ENCODE data around the gene C9orf72.

The C9orf72 gene

GRCh38 chr9:27591672-27592071 is 18.4 kb upstream of the C9orf72 start:
- no peak for TF ChIP-seq CTCF (conservative IDR thresholded peaks at IDR 0.05)
- no peak for TF ChIP-seq ZFX (IDR thresholded peaks at IDR 0.05)
- H3K27ac ChIP-seq: no peak overlapping the region

GRCh38 chr9:27591093-27591492 is 17.8 kb upstream of the C9orf72 start:
- TF ChIP-seq ZFX (IDR thresholded peaks at IDR 0.05): no peak
- no peak for TF ChIP-seq CTCF (conservative IDR thresholded peaks at IDR 0.05)
- H3K27ac ChIP-seq: no peak overlapping the region

GRCh38 chr9:27590651-27591050 is 17.4 kb upstream of the C9orf72 start:
- H3K27ac ChIP-seq: no peak overlapping the region
- TF ChIP-seq ZFX (IDR thresholded peaks at IDR 0.05): no peak

- TF ChIP-seq CTCF (conservative IDR thresholded peaks at IDR 0.05) (no peak), ZFX (IDR thresholded peaks at IDR 0.05) (no peak)
- no peak overlapping the region for H3K27ac ChIP-seq
These were observed 16.2 kb upstream of the C9orf72 start for GRCh38 chr9:27589462-27589861.

GRCh38 chr9:27586304-27586703 is 13.0 kb upstream of the C9orf72 start:
- TF ChIP-seq CTCF (conservative IDR thresholded peaks at IDR 0.05): no peak
- no peak for TF ChIP-seq ZFX (IDR thresholded peaks at IDR 0.05)
- H3K27ac ChIP-seq: no peak overlapping the region

- TF ChIP-seq CTCF (conservative IDR thresholded peaks at IDR 0.05): no peak
- no peak for TF ChIP-seq ZFX (IDR thresholded peaks at IDR 0.05)
- H3K27ac ChIP-seq: no peak overlapping the region
These were observed 11.7 kb upstream of the C9orf72 start for GRCh38 chr9:27584931-27585330.

- H3K27ac ChIP-seq: no peak overlapping the region
- no peak for TF ChIP-seq ZFX (IDR thresholded peaks at IDR 0.05)
- TF ChIP-seq CTCF (conservative IDR thresholded peaks at IDR 0.05): no peak
These were observed 9.5 kb upstream of the C9orf72 start for GRCh38 chr9:27582794-27583193.

GRCh38 chr9:27581826-27582225 is 8.5 kb upstream of the C9orf72 start:
- no peak overlapping the region for H3K27ac ChIP-seq
- TF ChIP-seq CTCF (conservative IDR thresholded peaks at IDR 0.05): no peak
- no peak for TF ChIP-seq ZFX (IDR thresholded peaks at IDR 0.05)
